ENCODE data around the gene ATG16L2. TPM values are rescaled to one million over a fixed set of nuclear protein-coding genes. Genes with fewer than 3 reads are reported as not detected.

Gene ATG16L2
- total RNA-seq, 2 experiments from 2014 or later: 58.3 to 61.6 TPM

DNA sequence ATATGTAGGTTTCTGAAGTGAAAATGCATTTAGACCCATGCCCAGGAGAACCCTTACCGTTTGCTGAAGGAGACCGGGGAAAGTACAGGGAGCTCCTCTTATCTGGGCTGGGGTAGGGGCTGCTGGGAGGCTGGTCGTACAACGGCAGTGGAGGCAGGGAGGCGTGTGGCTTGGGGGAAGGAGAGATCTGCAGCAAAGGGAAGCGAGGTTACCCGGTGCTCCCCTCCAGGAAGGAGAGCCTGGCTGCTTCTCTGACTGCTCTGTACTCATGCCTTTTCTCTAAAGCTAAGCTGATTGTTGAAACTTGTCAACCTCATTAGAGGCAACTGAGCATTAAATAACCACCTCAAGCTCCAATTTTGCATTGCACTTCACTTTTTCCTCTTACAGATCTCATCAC, 27.2 kb downstream of the ATG16L2 start:
- Mint-ChIP-seq H3K36me3 (ENCODE audit: low read depth) (peaks cover 72% of the 10 kb centered on the region), H3K9me3 (no peaks in the 10 kb centered on the region), H3K27me3 (no peaks in the 10 kb centered on the region), H3K27ac (no peak overlapping the region), H3K4me1 (ENCODE audit: low read depth) (peaks cover 7% of the 10 kb centered on the region), H3K4me3 (no peak overlapping the region)
- TF ChIP-seq, protein P1, sequence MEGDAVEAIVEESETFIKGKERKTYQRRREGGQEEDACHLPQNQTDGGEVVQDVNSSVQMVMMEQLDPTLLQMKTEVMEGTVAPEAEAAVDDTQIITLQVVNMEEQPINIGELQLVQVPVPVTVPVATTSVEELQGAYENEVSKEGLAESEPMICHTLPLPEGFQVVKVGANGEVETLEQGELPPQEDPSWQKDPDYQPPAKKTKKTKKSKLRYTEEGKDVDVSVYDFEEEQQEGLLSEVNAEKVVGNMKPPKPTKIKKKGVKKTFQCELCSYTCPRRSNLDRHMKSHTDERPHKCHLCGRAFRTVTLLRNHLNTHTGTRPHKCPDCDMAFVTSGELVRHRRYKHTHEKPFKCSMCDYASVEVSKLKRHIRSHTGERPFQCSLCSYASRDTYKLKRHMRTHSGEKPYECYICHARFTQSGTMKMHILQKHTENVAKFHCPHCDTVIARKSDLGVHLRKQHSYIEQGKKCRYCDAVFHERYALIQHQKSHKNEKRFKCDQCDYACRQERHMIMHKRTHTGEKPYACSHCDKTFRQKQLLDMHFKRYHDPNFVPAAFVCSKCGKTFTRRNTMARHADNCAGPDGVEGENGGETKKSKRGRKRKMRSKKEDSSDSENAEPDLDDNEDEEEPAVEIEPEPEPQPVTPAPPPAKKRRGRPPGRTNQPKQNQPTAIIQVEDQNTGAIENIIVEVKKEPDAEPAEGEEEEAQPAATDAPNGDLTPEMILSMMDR (IDR thresholded peaks at IDR 0.05): no peak
- Histone ChIP-seq H3K27ac (ENCODE audit: low read depth in 1 of 2, low read length in 2 of 2) (no peak overlapping the region), H3K27me3 (ENCODE audit: control insufficient read depth in 1 of 2, insufficient read depth in 2 of 2, low read length in 2 of 2) (no peaks in the 10 kb centered on the region), H3K4me3 (ENCODE audit: low read length) (no peak overlapping the region), H3K4me1 (ENCODE audit: insufficient read depth, low read length) (no peaks in the 10 kb centered on the region), H3K36me3 (ENCODE audit: insufficient read depth, low read length) (peaks cover 63% of the 10 kb centered on the region), H3K9me3 (ENCODE audit: control insufficient read depth in 1 of 2, insufficient read depth in 1 of 2, low read length in 2 of 2) (no peaks in the 10 kb centered on the region)
- ChIA-PET CTCF (interaction anchor here (0.6 to 2.2 kb wide), 3 partner anchors 10 to 160 kb away, joined by 3 to 7 read pairs (median 4); no protein-coding TSS in a partner anchor), POLR2A (interaction anchor here (1.1 to 1.2 kb wide), 2 partner anchors 49 to 119 kb away, joined by 3 to 5 read pairs; no protein-coding TSS in a partner anchor)
- intact Hi-C loops (cut with DNase I, micrococcal nuclease): no loop called here
- DNase-seq: no peak
- ATAC-seq (ENCODE audit: poor library complexity): no peak

DNA sequence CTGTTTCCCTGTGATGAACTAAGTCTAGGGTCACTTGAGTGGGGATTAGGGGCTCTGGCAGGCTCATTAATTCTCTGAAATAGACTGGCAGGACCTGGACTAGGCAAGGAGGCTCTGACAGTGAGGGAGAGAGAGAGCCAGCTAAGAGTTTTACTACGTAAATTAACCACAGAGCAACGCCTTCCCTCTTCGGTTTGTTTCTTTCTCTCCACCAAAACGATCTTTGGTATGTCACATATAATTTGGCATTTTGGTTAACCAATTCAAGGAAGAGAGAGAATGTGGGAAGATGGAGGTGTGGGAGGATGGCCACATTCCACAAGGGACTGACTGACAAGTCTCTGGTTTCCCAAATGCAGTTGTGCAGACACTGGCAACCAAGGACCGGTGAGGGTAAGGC, 27.9 kb downstream of the ATG16L2 start:
- ATAC-seq (ENCODE audit: poor library complexity) (no peak), DNase-seq (no peak)
- no peak overlapping the region for H3K27ac ChIP-seq (ENCODE audit: low read depth in 1 of 2, low read length in 2 of 2)
- ChIA-PET CTCF (interaction anchor here (2.2 kb wide), 1 partner anchor 11 kb away, joined by 7 read pairs; no protein-coding TSS in a partner anchor), POLR2A (no interaction called here)
- H3K27me3 ChIP-seq (ENCODE audit: control insufficient read depth in 1 of 2, insufficient read depth in 2 of 2, low read length in 2 of 2): no peaks in the 10 kb centered on the region
- no peaks in the 10 kb centered on the region for H3K4me1 ChIP-seq (ENCODE audit: insufficient read depth, low read length)
- H3K27ac Mint-ChIP-seq: no peak overlapping the region
- no peaks in the 10 kb centered on the region for H3K9me3 ChIP-seq (ENCODE audit: control insufficient read depth in 1 of 2, insufficient read depth in 1 of 2, low read length in 2 of 2)
- no peaks in the 10 kb centered on the region for H3K27me3 Mint-ChIP-seq
- H3K4me1 Mint-ChIP-seq (ENCODE audit: low read depth): peaks cover 7% of the 10 kb centered on the region
- no peaks in the 10 kb centered on the region for H3K9me3 Mint-ChIP-seq
- H3K4me3 Mint-ChIP-seq: no peak overlapping the region
- no peak overlapping the region for H3K4me3 ChIP-seq (ENCODE audit: low read length)
- TF ChIP-seq, protein P1 (IDR thresholded peaks at IDR 0.05): no peak
- H3K36me3 Mint-ChIP-seq (ENCODE audit: low read depth): peaks cover 72% of the 10 kb centered on the region
- peaks cover 68% of the 10 kb centered on the region for H3K36me3 ChIP-seq (ENCODE audit: insufficient read depth, low read length)
- intact Hi-C loops (cut with DNase I, micrococcal nuclease): no loop called here

DNA sequence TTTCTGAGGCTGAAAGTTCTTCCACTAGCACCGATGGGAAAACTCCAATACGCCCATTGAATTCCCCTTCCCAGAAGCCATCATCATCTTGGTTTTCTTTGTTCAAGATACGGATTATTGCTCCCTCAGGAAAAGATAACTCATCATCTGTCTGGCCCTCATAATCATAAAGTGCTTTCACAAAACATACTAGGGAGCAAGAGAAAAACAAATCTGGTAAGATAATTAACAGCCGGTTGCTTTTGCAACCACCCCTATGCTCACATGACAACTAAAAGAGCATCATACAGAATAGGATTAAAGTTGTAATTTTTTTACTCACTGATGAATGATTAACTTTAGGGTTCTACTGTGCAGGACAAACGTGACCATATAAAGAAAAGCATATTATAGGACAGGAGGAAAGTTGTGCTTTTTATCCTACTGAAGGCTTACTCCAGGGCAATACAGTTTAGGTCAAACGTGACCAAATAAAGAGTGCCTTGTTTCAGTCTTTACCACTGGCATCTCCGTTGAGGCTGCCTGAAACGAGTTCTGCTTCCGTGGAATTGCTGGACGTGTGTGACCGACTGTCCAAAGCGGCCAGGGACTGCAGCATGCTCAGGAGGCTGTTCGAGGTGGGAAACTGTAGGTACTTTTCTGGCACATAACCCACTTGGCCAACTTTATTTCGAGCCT, 28.6 kb downstream of the ATG16L2 start:
- H3K27me3 Mint-ChIP-seq: no peaks in the 10 kb centered on the region
- no peaks in the 10 kb centered on the region for H3K9me3 Mint-ChIP-seq
- ChIA-PET POLR2A (no interaction called here), CTCF (no interaction called here)
- H3K4me1 Mint-ChIP-seq (ENCODE audit: low read depth): peaks cover 7% of the 10 kb centered on the region
- H3K9me3 ChIP-seq (ENCODE audit: control insufficient read depth in 1 of 2, insufficient read depth in 1 of 2, low read length in 2 of 2): no peaks in the 10 kb centered on the region
- DNase-seq (no peak), ATAC-seq (ENCODE audit: poor library complexity) (no peak)
- no peak overlapping the region for H3K27ac ChIP-seq (ENCODE audit: low read depth in 1 of 2, low read length in 2 of 2)
- H3K36me3 ChIP-seq (ENCODE audit: insufficient read depth, low read length): peaks cover 65% of the 10 kb centered on the region
- TF ChIP-seq, protein P1 (IDR thresholded peaks at IDR 0.05): no peak
- H3K27me3 ChIP-seq (ENCODE audit: control insufficient read depth in 1 of 2, insufficient read depth in 2 of 2, low read length in 2 of 2): no peaks in the 10 kb centered on the region
- no peak overlapping the region for H3K4me3 Mint-ChIP-seq
- intact Hi-C loops (cut with DNase I, micrococcal nuclease): no loop called here
- peaks cover 71% of the 10 kb centered on the region for H3K36me3 Mint-ChIP-seq (ENCODE audit: low read depth)
- H3K27ac Mint-ChIP-seq: peak overlapping the region; percentile 25
- H3K4me1 ChIP-seq (ENCODE audit: insufficient read depth, low read length): no peaks in the 10 kb centered on the region
- no peak overlapping the region for H3K4me3 ChIP-seq (ENCODE audit: low read length)
